AG08395 (cell line): ENCODE data around the gene KCNQ1OT1.

Experiments used
- DNase-seq: peaks from one replicate; pipeline ENCODE4 v3.0.0; 2012; ENCODE audit warnings: mixed read lengths, low spot score

The KCNQ1OT1 gene

GRCh38 chr11:2666828-2667570, 32.8 kb downstream of the KCNQ1OT1 start:
- no peak for DNase-seq

- DNase-seq, result no peak
Observed at GRCh38 chr11:2666401-2666741, 33.4 kb downstream of the KCNQ1OT1 start.

GRCh38 chr11:2665526-2666400, 34.0 kb downstream of the KCNQ1OT1 start:
- DNase-seq, result no peak

GRCh38 chr11:2664791-2665525, 34.8 kb downstream of the KCNQ1OT1 start:
- DNase-seq, result no peak

GRCh38 chr11:2664376-2664775, 35.4 kb downstream of the KCNQ1OT1 start:
- DNase-seq, result no peak

GRCh38 chr11:2663915-2664314, 35.9 kb downstream of the KCNQ1OT1 start:
- no peak for DNase-seq

GRCh38 chr11:2663506-2663905, 36.3 kb downstream of the KCNQ1OT1 start:
- DNase-seq, result no peak

GRCh38 chr11:2662430-2663299, 37.1 kb downstream of the KCNQ1OT1 start:
- DNase-seq, result no peak

- DNase-seq, result no peak
Observed at GRCh38 chr11:2662024-2662312, 37.8 kb downstream of the KCNQ1OT1 start.

- DNase-seq, result no peak
Observed at GRCh38 chr11:2661173-2662023, 38.4 kb downstream of the KCNQ1OT1 start.

- DNase-seq, result no peak
Observed at GRCh38 chr11:2660357-2660939, 39.3 kb downstream of the KCNQ1OT1 start.

GRCh38 chr11:2657697-2658284, 42.0 kb downstream of the KCNQ1OT1 start:
- DNase-seq, result no peak

GRCh38 chr11:2656859-2657258, 42.9 kb downstream of the KCNQ1OT1 start:
- no peak for DNase-seq

- DNase-seq, result peak; percentile 40
Observed at GRCh38 chr11:2655834-2656622, 43.8 kb downstream of the KCNQ1OT1 start.

- DNase-seq, result peak; percentile 1
Observed at GRCh38 chr11:2655016-2655719, 44.6 kb downstream of the KCNQ1OT1 start.

- DNase-seq, result peak; percentile 0
Observed at GRCh38 chr11:2653930-2654739, 45.7 kb downstream of the KCNQ1OT1 start.

- no peak for DNase-seq
Observed at GRCh38 chr11:2653198-2653551, 46.6 kb downstream of the KCNQ1OT1 start.
